NCI-H345 treated with DMSO at 0.1 percent for 48 hours (cell line): Measurements from ENCODE around the gene TSPAN13.

Experiments
- DNase-seq: peaks from one replicate; lab custom pipeline; 2025; ENCODE audit not compliant: unreplicated experiment; lab: John Stamatoyannopoulos, UW

The TSPAN13 gene

GRCh38 chr7:16811551-16811950 is 58.0 kb downstream of the TSPAN13 start:
- no peak for DNase-seq

- no peak for DNase-seq
These were observed 59.1 kb downstream of the TSPAN13 start for GRCh38 chr7:16812542-16813231.

GRCh38 chr7:16813232-16813616 is 59.7 kb downstream of the TSPAN13 start:
- no peak for DNase-seq

GRCh38 chr7:16815001-16815400 is 61.4 kb downstream of the TSPAN13 start:
- no peak for DNase-seq

GRCh38 chr7:16816824-16817223 is 63.3 kb downstream of the TSPAN13 start:
- DNase-seq = no peak

GRCh38 chr7:16817536-16817935 is 64.0 kb downstream of the TSPAN13 start:
- DNase-seq = no peak

- DNase-seq = no peak
These were observed 65.2 kb downstream of the TSPAN13 start for GRCh38 chr7:16818732-16819131.

- DNase-seq = no peak
These were observed 68.5 kb downstream of the TSPAN13 start for GRCh38 chr7:16822029-16822428.

- DNase-seq = no peak
These were observed 72.5 kb downstream of the TSPAN13 start for GRCh38 chr7:16826060-16826459.

GRCh38 chr7:16833373-16833772 is 79.8 kb downstream of the TSPAN13 start:
- DNase-seq = no peak
